ENCODE results near the gene DYNLL1.

GRCh38 chr12:120508537-120508936 lies 12.6 kb downstream of the DYNLL1 start:
- no peak for TF ChIP-seq CTCF (IDR thresholded peaks at IDR 0.05; ENCODE audit: low read depth, low read length, poor library complexity, severe bottlenecking)
- TF ChIP-seq EZH2phosphoT487 (IDR thresholded peaks at IDR 0.05; ENCODE audit: borderline replicate concordance, low read length): no peak

Measured in DOHH2 (cell line).